ENCODE measurements around the gene UVRAG. TPM values are rescaled to one million over a fixed set of nuclear protein-coding genes. Genes with fewer than 3 reads are reported as not detected.

UVRAG gene
- total and polyA plus RNA-seq, 2 donors (not counting 1 experiment from before 2014, with no cell fraction given) = 37.7 to 94.1 TPM

- TF ChIP-seq EZH2 (IDR thresholded peaks at IDR 0.05; ENCODE audit: borderline replicate concordance, insufficient read depth, low read depth, low read length, poor library complexity, severe bottlenecking) = no peak
- TF ChIP-seq, protein P1, sequence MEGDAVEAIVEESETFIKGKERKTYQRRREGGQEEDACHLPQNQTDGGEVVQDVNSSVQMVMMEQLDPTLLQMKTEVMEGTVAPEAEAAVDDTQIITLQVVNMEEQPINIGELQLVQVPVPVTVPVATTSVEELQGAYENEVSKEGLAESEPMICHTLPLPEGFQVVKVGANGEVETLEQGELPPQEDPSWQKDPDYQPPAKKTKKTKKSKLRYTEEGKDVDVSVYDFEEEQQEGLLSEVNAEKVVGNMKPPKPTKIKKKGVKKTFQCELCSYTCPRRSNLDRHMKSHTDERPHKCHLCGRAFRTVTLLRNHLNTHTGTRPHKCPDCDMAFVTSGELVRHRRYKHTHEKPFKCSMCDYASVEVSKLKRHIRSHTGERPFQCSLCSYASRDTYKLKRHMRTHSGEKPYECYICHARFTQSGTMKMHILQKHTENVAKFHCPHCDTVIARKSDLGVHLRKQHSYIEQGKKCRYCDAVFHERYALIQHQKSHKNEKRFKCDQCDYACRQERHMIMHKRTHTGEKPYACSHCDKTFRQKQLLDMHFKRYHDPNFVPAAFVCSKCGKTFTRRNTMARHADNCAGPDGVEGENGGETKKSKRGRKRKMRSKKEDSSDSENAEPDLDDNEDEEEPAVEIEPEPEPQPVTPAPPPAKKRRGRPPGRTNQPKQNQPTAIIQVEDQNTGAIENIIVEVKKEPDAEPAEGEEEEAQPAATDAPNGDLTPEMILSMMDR (IDR thresholded peaks at IDR 0.05) = no peak
- Histone ChIP-seq H3K36me3 (replicated peaks in 1 of 2; ENCODE audit: control extremely low read depth in 1 of 2, control insufficient read depth in 1 of 2, extremely low read depth in 1 of 2, insufficient read depth in 2 of 2, low read length in 1 of 2) (peaks cover 22 to 49% of the 10 kb centered on the region in 2 experiments), H3K27me3 (replicated peaks in 1 of 4; ENCODE audit: control extremely low read depth in 1 of 4, control insufficient read depth in 3 of 4, insufficient read depth in 4 of 4, low read length in 3 of 4) (no peaks in the 10 kb centered on the region), H4K20me1 (ENCODE audit: control insufficient read depth, insufficient read depth, low read length, poor library complexity, severe bottlenecking) (peaks cover 76% of the 10 kb centered on the region), H2AFZ (ENCODE audit: insufficient read depth, low read depth, low read length, poor library complexity, severe bottlenecking) (no peak overlapping the region), H3K4me2 (replicated peaks; ENCODE audit: low read depth, low read length, poor library complexity, severe bottlenecking) (no peak overlapping the region), H3K4me3 (ENCODE audit: control extremely low read depth in 1 of 5, extremely low read depth in 1 of 5, insufficient read depth in 1 of 5, low read depth in 2 of 5, low read length in 4 of 5) (no peak overlapping the region), H3K27ac (ENCODE audit: low read length in 2 of 2) (no peak overlapping the region), H3K79me2 (ENCODE audit: control insufficient read depth, insufficient read depth, low read length) (peaks cover 91% of the 10 kb centered on the region), H3K9me3 (ENCODE audit: control extremely low read depth in 1 of 3, control insufficient read depth in 2 of 3, insufficient read depth in 1 of 3, low read length in 2 of 3) (no peaks in the 10 kb centered on the region), H3K4me1 (ENCODE audit: control insufficient read depth in 2 of 2, insufficient read depth in 2 of 2, low read length in 2 of 2) (no peaks in the 10 kb centered on the region), H3K9ac (ENCODE audit: low read length) (no peak overlapping the region)
- no peak for DNase-seq
- POLR2A ChIA-PET = no interaction called here
- ATAC-seq (ENCODE audit: low read depth) = no peak
- peaks cover 35% of the 10 kb centered on the region for H3K4me1 Mint-ChIP-seq
- no peaks in the 10 kb centered on the region for H3K9me3 Mint-ChIP-seq (ENCODE audit: insufficient read depth)
- H3K27ac Mint-ChIP-seq = no peak overlapping the region
- intact Hi-C loops (cut with micrococcal nuclease) = loop anchor here (10.0 kb wide), 1 partner anchor 335 kb away; no protein-coding TSS in a partner anchor
- H3K4me3 Mint-ChIP-seq = no peak overlapping the region
- no CpG with 5 or more reads among the region's 2 CpGs for WGBS (ENCODE audit: insufficient coverage)
- no peaks in the 10 kb centered on the region for H3K27me3 Mint-ChIP-seq
- CTCF ChIA-PET = interaction anchor here (0.6 to 6.8 kb wide), 3 partner anchors 252 to 415 kb away, joined by 3 to 55 read pairs (median 3); partner anchors contain the start of gene WNT11
Measured at GRCh38 chr11:75899806-75900205, 84.8 kb downstream of the UVRAG start.

- Histone ChIP-seq H3K9me3 (ENCODE audit: control extremely low read depth in 1 of 3, control insufficient read depth in 2 of 3, insufficient read depth in 1 of 3, low read length in 2 of 3) (no peaks in the 10 kb centered on the region), H4K20me1 (ENCODE audit: control insufficient read depth, insufficient read depth, low read length, poor library complexity, severe bottlenecking) (peaks cover 84% of the 10 kb centered on the region), H3K27ac (ENCODE audit: low read length in 2 of 2) (no peak overlapping the region), H3K4me2 (replicated peaks; ENCODE audit: low read depth, low read length, poor library complexity, severe bottlenecking) (no peak overlapping the region), H3K4me3 (ENCODE audit: control extremely low read depth in 1 of 5, extremely low read depth in 1 of 5, insufficient read depth in 1 of 5, low read depth in 2 of 5, low read length in 4 of 5) (no peak overlapping the region), H3K79me2 (ENCODE audit: control insufficient read depth, insufficient read depth, low read length) (peaks cover 92% of the 10 kb centered on the region), H3K36me3 (replicated peaks in 1 of 2; ENCODE audit: control extremely low read depth in 1 of 2, control insufficient read depth in 1 of 2, extremely low read depth in 1 of 2, insufficient read depth in 2 of 2, low read length in 1 of 2) (peaks cover 22 to 49% of the 10 kb centered on the region in 2 experiments), H2AFZ (ENCODE audit: insufficient read depth, low read depth, low read length, poor library complexity, severe bottlenecking) (no peak overlapping the region), H3K9ac (ENCODE audit: low read length) (no peak overlapping the region), H3K27me3 (replicated peaks in 1 of 4; ENCODE audit: control extremely low read depth in 1 of 4, control insufficient read depth in 3 of 4, insufficient read depth in 4 of 4, low read length in 3 of 4) (no peaks in the 10 kb centered on the region), H3K4me1 (ENCODE audit: control insufficient read depth in 2 of 2, insufficient read depth in 2 of 2, low read length in 2 of 2) (no peaks in the 10 kb centered on the region)
- no peaks in the 10 kb centered on the region for H3K9me3 Mint-ChIP-seq (ENCODE audit: insufficient read depth)
- no peak overlapping the region for H3K27ac Mint-ChIP-seq
- no CpG with 5 or more reads among the region's 3 CpGs for WGBS (ENCODE audit: insufficient coverage)
- ChIA-PET POLR2A (no interaction called here), CTCF (interaction anchor here (0.9 kb wide), 1 partner anchor 308 kb away, joined by 3 read pairs; no protein-coding TSS in a partner anchor)
- ATAC-seq (ENCODE audit: low read depth) (no peak), DNase-seq (no peak)
- no peak overlapping the region for H3K4me3 Mint-ChIP-seq
- no peaks in the 10 kb centered on the region for H3K27me3 Mint-ChIP-seq
- intact Hi-C loops (cut with micrococcal nuclease) = no loop called here
- TF ChIP-seq, protein P1 (IDR thresholded peaks at IDR 0.05) = no peak
- TF ChIP-seq EZH2 (IDR thresholded peaks at IDR 0.05; ENCODE audit: borderline replicate concordance, insufficient read depth, low read depth, low read length, poor library complexity, severe bottlenecking) = no peak
- peaks cover 36% of the 10 kb centered on the region for H3K4me1 Mint-ChIP-seq
Measured at GRCh38 chr11:75900848-75901247, 85.8 kb downstream of the UVRAG start.
